ENCODE results near the gene CNTNAP4.

Gene CNTNAP4

DNA sequence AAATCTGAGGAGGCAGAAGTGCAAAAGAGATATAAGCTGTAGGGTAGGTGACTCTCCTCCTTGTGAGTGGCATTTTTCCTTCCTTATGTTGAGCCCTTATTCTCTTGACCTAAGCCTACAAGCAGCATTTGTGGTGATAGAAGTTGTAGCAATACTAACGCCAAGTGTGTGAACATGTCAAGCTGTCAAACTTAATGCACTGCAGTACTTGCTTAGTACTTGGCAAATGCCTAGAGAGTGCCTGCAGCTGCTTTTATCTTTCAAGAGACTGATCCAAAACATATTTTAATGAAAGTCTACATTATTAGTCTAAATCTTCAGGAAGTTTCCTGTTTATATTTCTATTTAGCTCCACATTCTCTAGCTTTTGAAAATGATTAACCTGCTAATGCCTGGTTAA, 83.2 kb downstream of the CNTNAP4 start:
- Histone ChIP-seq H3K36me3 (replicated peaks) (no peaks in the 10 kb centered on the region), H3K27ac (no peak overlapping the region), H3K27me3 (replicated peaks) (no peaks in the 10 kb centered on the region), H3K4me3 (ENCODE audit: low read depth, low read length) (no peak overlapping the region)
- TF ChIP-seq, protein P1, sequence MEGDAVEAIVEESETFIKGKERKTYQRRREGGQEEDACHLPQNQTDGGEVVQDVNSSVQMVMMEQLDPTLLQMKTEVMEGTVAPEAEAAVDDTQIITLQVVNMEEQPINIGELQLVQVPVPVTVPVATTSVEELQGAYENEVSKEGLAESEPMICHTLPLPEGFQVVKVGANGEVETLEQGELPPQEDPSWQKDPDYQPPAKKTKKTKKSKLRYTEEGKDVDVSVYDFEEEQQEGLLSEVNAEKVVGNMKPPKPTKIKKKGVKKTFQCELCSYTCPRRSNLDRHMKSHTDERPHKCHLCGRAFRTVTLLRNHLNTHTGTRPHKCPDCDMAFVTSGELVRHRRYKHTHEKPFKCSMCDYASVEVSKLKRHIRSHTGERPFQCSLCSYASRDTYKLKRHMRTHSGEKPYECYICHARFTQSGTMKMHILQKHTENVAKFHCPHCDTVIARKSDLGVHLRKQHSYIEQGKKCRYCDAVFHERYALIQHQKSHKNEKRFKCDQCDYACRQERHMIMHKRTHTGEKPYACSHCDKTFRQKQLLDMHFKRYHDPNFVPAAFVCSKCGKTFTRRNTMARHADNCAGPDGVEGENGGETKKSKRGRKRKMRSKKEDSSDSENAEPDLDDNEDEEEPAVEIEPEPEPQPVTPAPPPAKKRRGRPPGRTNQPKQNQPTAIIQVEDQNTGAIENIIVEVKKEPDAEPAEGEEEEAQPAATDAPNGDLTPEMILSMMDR (IDR thresholded peaks at IDR 0.05; ENCODE audit: low read depth, low read length, missing control alignments): no peak
- no peak for DNase-seq
- in situ Hi-C loops (cut with HindIII; ENCODE audit: low pct_ligation_motif_present, low sequenced_read_pairs): no loop called here

GRCh38 chr16:76370344-76370743, 93.1 kb downstream of the CNTNAP4 start:
- H3K36me3 ChIP-seq (replicated peaks): no peaks in the 10 kb centered on the region
- H3K27me3 ChIP-seq (replicated peaks): no peaks in the 10 kb centered on the region
- DNase-seq: no peak
- no peak overlapping the region for H3K4me3 ChIP-seq (ENCODE audit: low read depth, low read length)
- H3K27ac ChIP-seq: no peak overlapping the region
- in situ Hi-C loops (cut with HindIII; ENCODE audit: low pct_ligation_motif_present, low sequenced_read_pairs): no loop called here
- TF ChIP-seq, protein P1 (IDR thresholded peaks at IDR 0.05; ENCODE audit: low read depth, low read length, missing control alignments): no peak

DNA sequence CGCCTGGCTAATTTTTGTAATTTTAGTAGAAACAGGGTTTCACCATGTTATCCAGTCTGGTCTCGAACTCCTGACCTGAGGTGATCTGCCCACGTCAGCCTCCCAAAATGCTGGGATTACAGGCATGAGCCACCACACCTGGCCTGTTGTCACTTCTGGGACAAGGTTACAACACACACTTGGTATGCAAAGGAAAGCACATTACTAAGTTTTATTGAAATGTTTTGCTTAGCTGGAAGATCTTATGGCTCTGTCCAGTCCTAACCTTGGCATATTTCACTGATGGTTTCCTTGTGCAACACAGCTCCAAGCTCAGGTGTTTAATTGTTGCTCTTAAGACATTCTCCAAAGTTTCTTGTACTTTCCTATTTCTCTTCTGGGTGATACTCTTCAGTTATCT, 94.2 kb downstream of the CNTNAP4 start:
- TF ChIP-seq, protein P1 (IDR thresholded peaks at IDR 0.05; ENCODE audit: low read depth, low read length, missing control alignments): no peak
- in situ Hi-C loops (cut with HindIII; ENCODE audit: low pct_ligation_motif_present, low sequenced_read_pairs): no loop called here
- DNase-seq: no peak
- H3K27ac ChIP-seq: no peak overlapping the region
- H3K36me3 ChIP-seq (replicated peaks): no peaks in the 10 kb centered on the region
- H3K4me3 ChIP-seq (ENCODE audit: low read depth, low read length): no peak overlapping the region
- no peaks in the 10 kb centered on the region for H3K27me3 ChIP-seq (replicated peaks)

GRCh38 chr16:76373998-76374397, 96.8 kb downstream of the CNTNAP4 start:
- DNase-seq: no peak
- in situ Hi-C loops (cut with HindIII; ENCODE audit: low pct_ligation_motif_present, low sequenced_read_pairs): no loop called here

GRCh38 chr16:76376988-76377387, 99.8 kb downstream of the CNTNAP4 start:
- H3K27me3 ChIP-seq (replicated peaks): no peaks in the 10 kb centered on the region
- H3K4me3 ChIP-seq (ENCODE audit: low read depth, low read length): no peak overlapping the region
- no peak overlapping the region for H3K27ac ChIP-seq
- TF ChIP-seq, protein P1 (IDR thresholded peaks at IDR 0.05; ENCODE audit: low read depth, low read length, missing control alignments): no peak
- no peaks in the 10 kb centered on the region for H3K36me3 ChIP-seq (replicated peaks)
- in situ Hi-C loops (cut with HindIII; ENCODE audit: low pct_ligation_motif_present, low sequenced_read_pairs): no loop called here
- DNase-seq: no peak

More at GRCh38 chr16:76373998-76374397, 96.8 kb downstream of the CNTNAP4 start:
- Histone ChIP-seq H3K27me3 (replicated peaks) (no peaks in the 10 kb centered on the region), H3K27ac (no peak overlapping the region), H3K4me3 (ENCODE audit: low read depth, low read length) (no peak overlapping the region), H3K36me3 (replicated peaks) (no peaks in the 10 kb centered on the region)
- TF ChIP-seq, protein P1 (IDR thresholded peaks at IDR 0.05; ENCODE audit: low read depth, low read length, missing control alignments): no peak

DNA sequence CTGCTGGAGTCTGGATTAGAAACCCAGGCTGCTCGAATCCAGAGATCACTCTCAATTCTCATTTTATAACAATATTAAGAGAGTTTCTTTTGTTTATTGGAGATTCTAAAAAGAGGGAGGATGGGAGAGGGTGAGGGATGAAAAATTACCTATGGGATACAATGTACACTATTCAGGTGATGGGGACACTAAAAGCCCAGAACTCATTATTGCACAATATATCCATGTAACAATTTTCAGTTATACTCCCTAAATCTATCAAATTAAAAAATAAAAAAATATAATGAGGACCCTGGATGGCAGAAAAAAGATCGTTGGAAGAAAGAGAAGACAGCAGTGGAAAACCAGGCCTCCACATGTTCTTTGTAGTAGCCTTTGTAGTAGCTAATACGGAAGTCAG, 100.8 kb downstream of the CNTNAP4 start:
- no peak overlapping the region for H3K4me3 ChIP-seq (ENCODE audit: low read depth, low read length)
- no peaks in the 10 kb centered on the region for H3K36me3 ChIP-seq (replicated peaks)
- TF ChIP-seq, protein P1 (IDR thresholded peaks at IDR 0.05; ENCODE audit: low read depth, low read length, missing control alignments): no peak
- no peak overlapping the region for H3K27ac ChIP-seq
- in situ Hi-C loops (cut with HindIII; ENCODE audit: low pct_ligation_motif_present, low sequenced_read_pairs): no loop called here
- no peak for DNase-seq
- H3K27me3 ChIP-seq (replicated peaks): no peaks in the 10 kb centered on the region
